ENCODE data around the gene MAP3K15.

The MAP3K15 gene

DNA sequence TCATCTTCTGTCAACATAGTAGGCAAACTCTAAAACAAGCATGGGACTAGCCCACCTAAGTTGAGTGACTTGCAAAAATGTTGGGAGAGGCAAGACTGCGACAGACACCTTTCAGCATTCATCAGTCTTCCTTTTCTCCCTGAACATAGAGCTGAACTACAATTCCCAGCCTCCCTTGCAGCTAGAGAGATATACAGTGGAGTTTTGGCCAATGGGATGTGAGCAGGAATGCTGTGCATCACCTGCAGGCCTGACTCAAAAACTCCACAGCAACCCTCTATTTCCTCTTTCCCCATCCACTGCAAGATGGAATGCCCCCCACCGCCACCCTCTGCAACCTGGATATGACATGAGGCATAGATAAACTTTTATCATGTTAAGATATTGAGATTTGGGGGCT lies 105.0 kb downstream of the MAP3K15 start:
- DNase-seq, result no peak

GRCh38 chrX:19403696-19404095 lies 111.6 kb downstream of the MAP3K15 start:
- DNase-seq, result no peak

DNA sequence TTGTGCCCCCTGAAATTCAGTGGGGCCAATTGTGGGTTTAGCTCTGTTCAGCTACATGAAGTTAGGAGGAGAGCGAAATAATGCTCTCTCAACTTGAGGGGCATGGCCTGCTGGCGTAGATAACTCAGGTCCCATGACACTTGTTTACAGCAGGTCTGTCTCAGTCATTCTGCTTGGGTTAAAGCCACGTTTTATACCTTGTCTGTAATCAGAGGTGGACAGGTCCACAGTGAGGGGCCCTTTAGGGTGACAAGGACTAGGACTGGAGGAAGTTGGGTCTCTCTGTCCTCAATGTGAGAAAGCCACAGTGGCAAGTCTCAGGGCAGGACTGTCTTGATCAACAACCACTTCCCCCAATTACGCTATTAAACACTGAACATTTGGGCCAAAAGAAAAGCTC lies 122.6 kb downstream of the MAP3K15 start:
- DNase-seq, result no peak

DNA sequence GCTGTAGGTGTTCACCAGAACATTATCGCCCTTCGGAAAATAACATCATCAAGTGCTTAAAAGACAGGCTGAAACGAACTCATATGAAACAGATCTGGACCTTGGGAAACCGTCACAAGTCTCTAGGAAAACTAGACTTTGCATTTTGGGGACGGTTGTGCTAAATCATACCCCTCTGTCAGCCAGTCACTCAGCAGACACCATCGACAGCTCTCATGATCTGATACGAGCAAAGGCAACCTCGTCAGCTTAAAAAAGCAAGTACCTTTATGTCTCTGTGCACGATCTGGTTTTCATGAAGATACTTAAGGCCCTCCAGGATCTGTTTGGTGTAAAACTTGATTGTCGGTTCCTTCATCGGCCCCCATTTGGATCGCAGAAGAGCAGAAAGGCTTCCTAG lies 123.2 kb downstream of the MAP3K15 start:
- no peak for DNase-seq

DNA sequence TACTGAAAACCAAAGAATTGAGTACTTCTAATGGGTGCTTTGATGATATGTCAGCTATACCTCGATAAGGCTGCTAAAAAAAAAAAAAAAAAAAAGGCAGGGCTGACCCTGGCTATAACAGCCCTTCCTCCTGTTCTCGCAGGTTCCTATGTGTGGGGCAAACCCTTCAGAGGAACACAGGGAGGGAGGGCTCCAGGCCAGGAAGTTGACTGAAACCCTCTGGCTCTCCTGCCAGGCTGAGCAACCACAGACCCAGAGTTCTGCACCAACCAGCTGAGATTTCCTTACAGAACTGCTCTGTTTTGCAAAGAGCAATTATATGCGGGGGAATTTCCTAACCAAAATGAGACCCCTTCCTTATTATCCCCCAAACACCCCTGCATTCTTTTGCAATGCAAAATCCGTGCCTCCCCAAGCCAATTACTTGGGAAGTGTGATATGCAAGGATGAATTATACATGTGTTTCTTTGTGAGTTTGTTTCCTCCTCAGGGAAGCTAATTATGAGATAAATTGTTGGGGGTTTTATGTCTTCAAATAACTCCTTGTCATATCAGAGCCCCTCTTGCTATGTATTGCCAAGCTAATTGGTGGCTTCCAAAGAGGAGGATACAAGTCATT lies 126.0 kb downstream of the MAP3K15 start:
- DNase-seq, result no peak

DNA sequence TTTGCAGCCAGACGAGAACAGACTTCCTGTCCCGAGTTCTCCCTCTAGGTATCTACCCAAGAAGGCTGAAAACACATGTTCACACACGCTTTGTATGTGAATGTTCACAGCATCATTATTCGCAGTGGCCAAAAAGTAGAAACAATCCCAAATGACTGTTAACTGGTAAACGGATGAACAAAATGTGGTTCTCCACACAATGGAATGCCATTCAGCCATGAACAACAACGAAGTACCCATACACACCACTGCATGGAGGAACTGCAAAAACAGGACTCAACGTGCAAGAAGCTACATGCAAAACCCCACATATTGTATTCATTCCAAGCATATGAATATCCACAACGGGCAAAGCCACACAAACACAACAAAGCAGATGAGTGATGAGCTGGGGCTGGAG lies 126.6 kb downstream of the MAP3K15 start:
- no peak for DNase-seq

GRCh38 chrX:19388064-19388679 lies 127.1 kb downstream of the MAP3K15 start:
- no peak for DNase-seq

DNA sequence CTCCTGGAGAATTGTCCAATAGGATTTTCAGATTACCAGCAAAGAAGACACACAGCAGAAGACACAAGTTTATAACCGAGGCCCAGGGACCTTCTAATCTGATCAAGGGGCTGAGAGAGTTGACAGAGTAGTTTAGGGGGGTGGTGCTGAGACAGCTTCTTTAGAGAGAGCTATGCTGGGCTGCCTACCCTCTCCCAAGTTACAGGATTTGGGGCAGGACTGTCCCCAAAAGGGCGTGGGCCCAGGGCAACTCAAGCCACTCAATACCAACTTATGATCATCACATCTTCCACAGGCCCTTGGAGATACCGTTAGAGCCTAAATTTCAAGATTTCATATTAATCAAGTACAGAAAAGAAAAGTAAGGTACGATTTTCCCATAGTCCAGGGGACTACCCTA lies 128.6 kb downstream of the MAP3K15 start:
- no peak for DNase-seq

GRCh38 chrX:19382555-19383145 lies 132.7 kb downstream of the MAP3K15 start:
- DNase-seq, result peak in 25 of 51 donors; percentile 0 to 54 (median 6)

GRCh38 chrX:19381326-19381725 lies 134.0 kb downstream of the MAP3K15 start:
- DNase-seq, result no peak

GRCh38 chrX:19377799-19378198 lies 137.5 kb downstream of the MAP3K15 start:
- DNase-seq, result no peak

GRCh38 chrX:19375546-19375945 lies 139.8 kb downstream of the MAP3K15 start:
- DNase-seq, result no peak

DNA sequence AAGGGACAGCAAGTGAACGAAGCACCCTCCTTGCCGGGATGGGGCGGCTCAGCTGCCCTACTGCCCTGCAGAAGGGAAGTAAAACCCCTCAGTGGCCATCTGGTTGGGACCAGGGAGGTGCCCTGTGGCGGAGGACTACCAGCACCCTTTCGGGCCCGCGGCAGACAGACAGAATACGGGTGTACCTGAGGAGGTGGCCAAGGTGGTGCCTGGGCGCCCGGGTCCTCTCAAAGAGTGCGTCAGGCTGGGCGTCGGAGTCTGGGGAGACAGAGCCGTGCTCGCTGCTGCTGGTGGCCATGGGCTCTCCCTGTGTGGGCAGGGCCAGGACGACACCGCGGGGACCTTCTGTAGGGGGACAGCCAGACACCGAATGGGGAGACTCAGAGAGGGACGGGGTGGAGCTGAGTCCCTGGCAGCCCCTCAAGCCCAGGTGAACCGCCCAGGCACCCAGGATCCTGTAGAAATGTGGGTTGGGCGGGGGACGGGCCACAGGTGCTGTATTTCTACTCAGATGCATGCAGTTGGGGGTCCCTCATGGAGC lies 141.9 kb downstream of the MAP3K15 start:
- peak in 2 of 51 donors; percentile 0 for DNase-seq

- DNase-seq, result peak in 7 of 51 donors; percentile 1 to 24 (median 8)
Measured at GRCh38 chrX:19372547-19373331, 142.6 kb downstream of the MAP3K15 start.

GRCh38 chrX:19372170-19372546 lies 143.2 kb downstream of the MAP3K15 start:
- DNase-seq, result peak in 36 of 51 donors; percentile 0 to 63 (median 14)

DNA sequence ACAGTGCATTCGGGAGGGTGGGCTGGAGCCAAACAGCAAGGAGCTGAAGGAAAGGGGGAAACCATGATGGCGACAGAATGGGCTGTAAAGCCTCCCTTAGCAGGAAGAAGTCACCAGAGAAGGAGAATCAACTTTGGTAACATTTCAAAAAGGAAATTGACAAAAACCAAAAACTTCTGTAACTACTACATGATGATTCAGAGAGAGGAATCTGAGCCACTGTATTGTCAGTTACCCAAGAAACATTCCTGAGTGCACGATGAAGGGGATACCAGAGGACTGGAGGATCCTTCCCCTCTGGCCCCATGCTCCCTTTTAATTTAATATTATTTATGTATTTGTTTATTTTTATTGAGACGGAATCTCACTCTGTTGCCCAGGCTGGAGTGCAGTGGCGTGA lies 145.2 kb downstream of the MAP3K15 start:
- no peak for DNase-seq

DNA sequence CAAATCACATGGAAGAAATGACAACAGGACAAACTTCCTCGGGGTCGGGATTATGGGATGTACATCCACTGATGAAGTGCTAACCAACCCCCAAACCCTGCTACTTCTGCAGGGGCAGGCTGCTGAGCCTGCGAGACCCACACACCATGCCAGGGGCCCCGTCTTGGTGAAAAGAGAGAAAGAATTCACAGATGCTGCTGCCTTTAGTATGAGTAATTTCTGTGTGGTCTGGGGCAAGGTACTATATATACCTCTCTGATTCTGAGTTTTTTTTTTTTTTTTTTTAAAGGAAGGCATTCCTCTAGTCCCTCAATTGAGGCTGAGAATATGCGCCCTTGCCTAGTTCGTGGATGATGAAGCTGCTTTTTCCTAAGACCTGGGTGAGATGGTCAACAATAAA lies 146.7 kb downstream of the MAP3K15 start:
- DNase-seq, result no peak

GRCh38 chrX:19361701-19362100 lies 153.6 kb downstream of the MAP3K15 start:
- DNase-seq, result no peak

- no peak for DNase-seq
Measured at GRCh38 chrX:19360903-19361302, 154.4 kb downstream of the MAP3K15 start.

DNA sequence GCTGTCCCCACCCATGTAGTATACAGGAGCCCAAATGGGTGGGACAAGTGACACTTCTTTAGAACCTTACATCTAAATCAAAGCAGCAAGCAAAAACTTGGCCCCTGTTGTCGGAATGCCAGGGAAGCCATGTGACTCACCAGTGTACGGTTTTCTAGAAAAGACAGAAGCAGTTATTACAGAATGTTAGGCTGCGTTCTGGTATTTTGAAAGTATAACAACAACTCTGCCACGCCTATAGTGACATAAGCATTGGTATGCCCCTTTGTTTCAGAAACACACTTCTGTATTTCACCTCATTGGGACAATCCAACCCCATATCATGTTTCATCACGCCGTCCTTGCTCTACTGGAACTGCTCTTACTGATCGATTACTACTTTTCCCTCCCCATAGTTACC lies 156.8 kb downstream of the MAP3K15 start:
- DNase-seq, result no peak

DNA sequence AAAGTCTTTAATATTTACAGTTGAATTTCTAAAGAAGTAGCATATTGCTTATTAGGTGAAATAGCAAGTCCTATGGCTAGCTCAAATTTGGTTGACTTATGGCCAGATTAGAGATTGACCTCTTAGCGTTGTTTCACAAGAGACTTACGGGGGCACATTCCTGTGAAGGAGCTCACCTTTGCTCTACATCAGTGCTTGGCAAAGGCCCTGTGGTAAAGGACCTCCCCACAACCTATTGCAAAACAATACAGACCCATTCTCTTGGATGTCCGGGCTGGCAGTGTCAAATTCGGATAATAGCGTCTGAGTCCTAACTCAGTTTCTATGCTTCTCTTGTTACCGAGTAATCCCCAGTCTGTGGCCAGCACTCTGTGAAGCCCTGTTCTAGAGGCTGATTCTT lies 160.7 kb downstream of the MAP3K15 start:
- DNase-seq, result no peak

- no peak for DNase-seq
Measured at GRCh38 chrX:19350941-19351384, 164.3 kb downstream of the MAP3K15 start.

Data from hypothalamus (tissue), 51 donors.